GM23338 (cell line): ENCODE data around the gene CSDE1. TPM values are rescaled to one million over a fixed set of nuclear protein-coding genes. Genes with fewer than 3 reads are reported as not detected.

Source experiments
- ATAC-seq: fragments of 200-7000 bp; cut with Tn5 transposase; 3 replicates; pipeline ENCODE4 v1.9.1; 2020
- DNase-seq: peaks from one replicate; pipeline ENCODE4 v3.0.0-alpha.2; 2015; ENCODE audit warnings: low spot score
- H2AFZ ChIP-seq: fragments of 200-600 bp; sonication (generic); 2 replicates; pipeline ENCODE4 v1.8.0; 2016; ENCODE audit warnings: antibody characterized with exemption, mild to moderate bottlenecking, moderate library complexity
- H3F3A ChIP-seq: fragments of 200-600 bp; sonication (generic); replicated peaks from 2 replicates; pipeline ENCODE4 v1.8.0; 2017; ENCODE audit warnings: antibody characterized with exemption, mixed run types, low read depth
- H3K27ac ChIP-seq: fragments of 200-600 bp; sonication (generic); 2 replicates; pipeline ENCODE4 v1.6.1; 2016; ENCODE audit warnings: low read depth
- H3K27me3 ChIP-seq: fragments of 200-600 bp; sonication (generic); 2 replicates; pipeline ENCODE4 v1.8.0; 2016; ENCODE audit warnings: mild to moderate bottlenecking, mixed run types, moderate library complexity; ENCODE audit not compliant: insufficient read depth
- H3K36me3 ChIP-seq: fragments of 200-600 bp; sonication (generic); 2 replicates; pipeline ENCODE4 v1.8.0; 2016; ENCODE audit warnings: mild to moderate bottlenecking; ENCODE audit not compliant: insufficient read depth
- H3K4me1 ChIP-seq: fragments of 200-600 bp; sonication (generic); 2 replicates; pipeline ENCODE4 v1.8.0; 2016; ENCODE audit warnings: mild to moderate bottlenecking, moderate library complexity; ENCODE audit not compliant: insufficient read depth
- H3K4me2 ChIP-seq: fragments of 200-600 bp; sonication (generic); 2 replicates; pipeline ENCODE4 v1.7.1; 2017; ENCODE audit warnings: mixed run types
- H3K4me3 ChIP-seq: fragments of 200-600 bp; sonication (generic); 2 replicates; pipeline ENCODE4 v1.6.1; 2016; ENCODE audit warnings: mixed run types
- H3K79me2 ChIP-seq: fragments of 200-600 bp; sonication (generic); replicated peaks from 2 replicates; pipeline ENCODE4 v1.8.0; 2017; ENCODE audit warnings: mild to moderate bottlenecking; ENCODE audit not compliant: insufficient read depth
- H3K9me2 ChIP-seq: fragments of 200-600 bp; sonication (generic); 2 replicates; pipeline ENCODE4 v1.8.0; 2017; ENCODE audit not compliant: insufficient read depth
- H4K20me1 ChIP-seq: fragments of 200-600 bp; sonication (generic); replicated peaks from 2 replicates; pipeline ENCODE4 v1.8.0; 2017; ENCODE audit warnings: mild to moderate bottlenecking; ENCODE audit not compliant: insufficient read depth
- H3K27ac Mint-ChIP-seq: 2 replicates; pipeline ENCODE4 v1.8.0; 2020; ENCODE audit warnings: inconsistent platforms, mild to moderate bottlenecking, moderate library complexity, mixed read lengths
- H3K27me3 Mint-ChIP-seq: 3 replicates; pipeline ENCODE4 v1.8.0; 2022; ENCODE audit warnings: low read depth, mild to moderate bottlenecking, moderate library complexity, mixed read lengths, inconsistent platforms; ENCODE audit not compliant: insufficient read depth, poor library complexity
- H3K36me3 Mint-ChIP-seq: 3 replicates; pipeline ENCODE4 v1.8.0; 2021; ENCODE audit warnings: low read depth, mild to moderate bottlenecking, inconsistent platforms, moderate library complexity, mixed read lengths
- H3K4me1 Mint-ChIP-seq: 3 replicates; pipeline ENCODE4 v1.8.0; 2020; ENCODE audit warnings: mild to moderate bottlenecking, inconsistent platforms, mixed read lengths
- H3K4me3 Mint-ChIP-seq: 3 replicates; pipeline ENCODE4 v1.8.0; 2021; ENCODE audit warnings: moderate library complexity, mild to moderate bottlenecking, inconsistent platforms, mixed read lengths
- H3K9me3 Mint-ChIP-seq: 3 replicates; pipeline ENCODE4 v1.8.0; 2020; ENCODE audit warnings: moderate library complexity, mild to moderate bottlenecking, inconsistent platforms, mixed read lengths
- CREB1 ChIP-seq: fragments of 250-450 bp; sonication (Bioruptor Pico); IDR thresholded peaks from 2 replicates; pipeline ENCODE4 v1.5.0; 2020; ENCODE audit warnings: low read depth, mild to moderate bottlenecking, moderate library complexity
- ETS1 ChIP-seq: IDR thresholded peaks from 2 replicates; pipeline ENCODE4 v1.6.1; 2016; ENCODE audit warnings: antibody characterized with exemption
- EZH2 ChIP-seq: fragments of 200-600 bp; sonication (generic); IDR thresholded peaks from one replicate; pipeline ENCODE4 v1.8.0; 2017; ENCODE audit warnings: antibody characterized with exemption, mild to moderate bottlenecking, low read depth; ENCODE audit not compliant: unreplicated experiment
- JUNB ChIP-seq: IDR thresholded peaks from one replicate; pipeline ENCODE4 v1.6.1; 2016; ENCODE audit warnings: antibody characterized with exemption; ENCODE audit not compliant: unreplicated experiment
- NANOG ChIP-seq: IDR thresholded peaks from 2 replicates; pipeline ENCODE4 v1.6.1; 2016; ENCODE audit warnings: antibody characterized with exemption, borderline replicate concordance
- POLR2AphosphoS5 ChIP-seq: IDR thresholded peaks from 2 replicates; pipeline ENCODE4 v1.6.1; 2016; ENCODE audit warnings: antibody characterized with exemption, low read depth
- STAT1 ChIP-seq: IDR thresholded peaks from one replicate; pipeline ENCODE4 v1.6.1; 2016; ENCODE audit warnings: antibody characterized with exemption; ENCODE audit not compliant: unreplicated experiment
- ZNF114 ChIP-seq: fragments of 250-450 bp; sonication (Bioruptor Pico); IDR thresholded peaks from 2 replicates; pipeline ENCODE4 v1.5.0; 2020; ENCODE audit warnings: mild to moderate bottlenecking, moderate library complexity
- polyA plus RNA-seq: library from polyadenylated mRNA; unstranded; fragments of >200 nt; fragmentation: Nextera tagmentation; extraction: Ambion mirVana; gene quantifications from 2 replicates; pipeline ENCODE4 v1.2.1, GENCODE V29; 2016
- total RNA-seq: library from RNA; depleted of rRNA; stranded (reverse); fragments of >200 nt; shearing (Covaris generic); gene quantifications from 2 replicates; pipeline ENCODE4 v1.2.3, GENCODE V29; 2014
- TF ChIP-seq, protein P1 (sequence below), 2 experiments: fragments of 200-600 bp in 1 of 2; sonication (generic) in 1 of 2; conservative IDR thresholded peaks; 2 replicates each; pipeline versions ENCODE4 v1.5.1 to v1.6.1; 2016 to 2017; ENCODE audit warnings: antibody characterized with exemption in 2 of 2, low read depth in 2 of 2, mild to moderate bottlenecking in 2 of 2, moderate library complexity in 1 of 2
- TF ChIP-seq, protein P2 (sequence below): fragments of 250-450 bp; sonication (Bioruptor Pico); IDR thresholded peaks from 2 replicates; pipeline ENCODE4 v1.5.0; 2020; ENCODE audit warnings: mild to moderate bottlenecking, moderate library complexity

CSDE1 gene
- total and polyA plus RNA-seq, 2 experiments from 2014 or later, result 214 to 1,054 TPM

DNA sequence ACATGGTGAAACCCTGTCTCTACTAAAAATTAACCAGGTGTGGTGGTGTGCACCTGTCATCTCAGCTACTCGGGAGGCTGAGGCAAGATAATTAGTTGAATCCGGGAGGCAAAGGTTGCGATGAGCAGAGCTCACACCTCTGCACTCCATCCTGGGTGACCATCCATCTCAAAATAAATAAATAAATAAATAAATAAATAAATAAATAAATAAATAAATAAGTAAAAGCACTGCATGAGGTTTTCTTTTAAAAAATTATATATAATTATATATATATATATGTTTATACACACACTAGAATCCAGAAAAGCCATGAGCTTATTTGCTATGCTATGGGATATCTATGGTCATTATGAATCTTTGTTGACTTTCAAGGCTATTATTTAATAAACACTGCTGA lies 64.8 kb downstream of the CSDE1 start:
- Mint-ChIP-seq H3K4me1 (no peaks in the 10 kb centered on the region), H3K27me3 (peaks cover 3% of the 10 kb centered on the region), H3K36me3 (no peaks in the 10 kb centered on the region), H3K4me3 (no peak overlapping the region), H3K27ac (no peak overlapping the region), H3K9me3 (no peaks in the 10 kb centered on the region)
- Histone ChIP-seq H3K9me2 (no peaks in the 10 kb centered on the region), H3K27ac (no peak overlapping the region), H3K79me2 (no peaks in the 10 kb centered on the region), H3F3A (no peaks in the 10 kb centered on the region), H3K36me3 (no peaks in the 10 kb centered on the region), H3K4me1 (no peaks in the 10 kb centered on the region), H4K20me1 (no peaks in the 10 kb centered on the region), H3K27me3 (no peaks in the 10 kb centered on the region), H3K4me2 (no peak overlapping the region), H3K4me3 (no peak overlapping the region), H2AFZ (no peak overlapping the region)
- DNase-seq (no peak), ATAC-seq (no peak)
- TF ChIP-seq EZH2 (no peak), POLR2AphosphoS5 (no peak), STAT1 (no peak), ETS1 (no peak)

DNA sequence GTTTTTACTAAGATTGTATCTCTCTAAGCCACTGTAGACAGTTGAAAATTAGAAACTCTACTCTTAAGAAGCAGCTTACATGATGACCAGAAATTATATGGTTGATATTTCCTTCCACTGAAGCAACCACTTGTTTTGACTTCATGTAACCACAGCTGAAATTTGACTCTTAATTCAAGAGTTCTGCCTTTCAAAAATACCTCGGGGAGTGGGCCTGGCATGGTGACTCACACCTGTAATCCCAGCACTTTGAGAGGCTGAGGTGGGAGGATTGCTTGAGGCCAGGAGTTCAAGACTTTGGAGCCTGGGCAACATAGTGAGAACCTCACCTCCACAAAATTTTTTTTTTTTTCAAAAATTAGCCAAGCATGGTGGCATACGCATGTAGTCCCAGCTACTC lies 66.7 kb downstream of the CSDE1 start:
- H3K27ac Mint-ChIP-seq, result no peak overlapping the region
- H3K36me3 ChIP-seq, result no peaks in the 10 kb centered on the region
- H3K4me1 Mint-ChIP-seq, result no peaks in the 10 kb centered on the region
- H3K9me2 ChIP-seq, result no peaks in the 10 kb centered on the region
- H3F3A ChIP-seq, result no peaks in the 10 kb centered on the region
- no peaks in the 10 kb centered on the region for H3K27me3 ChIP-seq
- H3K4me1 ChIP-seq, result no peaks in the 10 kb centered on the region
- H3K4me3 Mint-ChIP-seq, result no peak overlapping the region
- H3K27me3 Mint-ChIP-seq, result peaks cover 3% of the 10 kb centered on the region
- no peak for ATAC-seq
- no peaks in the 10 kb centered on the region for H3K9me3 Mint-ChIP-seq
- no peak for DNase-seq
- H3K79me2 ChIP-seq, result no peaks in the 10 kb centered on the region
- H3K4me3 ChIP-seq, result no peak overlapping the region
- H3K27ac ChIP-seq, result no peak overlapping the region
- no peak overlapping the region for H3K4me2 ChIP-seq
- H2AFZ ChIP-seq, result no peak overlapping the region
- no peaks in the 10 kb centered on the region for H3K36me3 Mint-ChIP-seq
- 0 out of 2 replicates have a peak, but pooled peaks cover 3% of the 10 kb centered on the region for H4K20me1 ChIP-seq
- TF ChIP-seq NANOG (no peak), CREB1 (CRISPR knock-in tag) (no peak), JUNB (no peak), EZH2 (no peak), STAT1 (no peak), ZNF114 (CRISPR knock-in tag) (no peak), ETS1 (no peak)
- TF ChIP-seq, protein P1, sequence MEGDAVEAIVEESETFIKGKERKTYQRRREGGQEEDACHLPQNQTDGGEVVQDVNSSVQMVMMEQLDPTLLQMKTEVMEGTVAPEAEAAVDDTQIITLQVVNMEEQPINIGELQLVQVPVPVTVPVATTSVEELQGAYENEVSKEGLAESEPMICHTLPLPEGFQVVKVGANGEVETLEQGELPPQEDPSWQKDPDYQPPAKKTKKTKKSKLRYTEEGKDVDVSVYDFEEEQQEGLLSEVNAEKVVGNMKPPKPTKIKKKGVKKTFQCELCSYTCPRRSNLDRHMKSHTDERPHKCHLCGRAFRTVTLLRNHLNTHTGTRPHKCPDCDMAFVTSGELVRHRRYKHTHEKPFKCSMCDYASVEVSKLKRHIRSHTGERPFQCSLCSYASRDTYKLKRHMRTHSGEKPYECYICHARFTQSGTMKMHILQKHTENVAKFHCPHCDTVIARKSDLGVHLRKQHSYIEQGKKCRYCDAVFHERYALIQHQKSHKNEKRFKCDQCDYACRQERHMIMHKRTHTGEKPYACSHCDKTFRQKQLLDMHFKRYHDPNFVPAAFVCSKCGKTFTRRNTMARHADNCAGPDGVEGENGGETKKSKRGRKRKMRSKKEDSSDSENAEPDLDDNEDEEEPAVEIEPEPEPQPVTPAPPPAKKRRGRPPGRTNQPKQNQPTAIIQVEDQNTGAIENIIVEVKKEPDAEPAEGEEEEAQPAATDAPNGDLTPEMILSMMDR (conservative IDR thresholded peaks at IDR 0.05; ENCODE audit: low read depth in 2 of 2), result no peak
- TF ChIP-seq, protein P2, sequence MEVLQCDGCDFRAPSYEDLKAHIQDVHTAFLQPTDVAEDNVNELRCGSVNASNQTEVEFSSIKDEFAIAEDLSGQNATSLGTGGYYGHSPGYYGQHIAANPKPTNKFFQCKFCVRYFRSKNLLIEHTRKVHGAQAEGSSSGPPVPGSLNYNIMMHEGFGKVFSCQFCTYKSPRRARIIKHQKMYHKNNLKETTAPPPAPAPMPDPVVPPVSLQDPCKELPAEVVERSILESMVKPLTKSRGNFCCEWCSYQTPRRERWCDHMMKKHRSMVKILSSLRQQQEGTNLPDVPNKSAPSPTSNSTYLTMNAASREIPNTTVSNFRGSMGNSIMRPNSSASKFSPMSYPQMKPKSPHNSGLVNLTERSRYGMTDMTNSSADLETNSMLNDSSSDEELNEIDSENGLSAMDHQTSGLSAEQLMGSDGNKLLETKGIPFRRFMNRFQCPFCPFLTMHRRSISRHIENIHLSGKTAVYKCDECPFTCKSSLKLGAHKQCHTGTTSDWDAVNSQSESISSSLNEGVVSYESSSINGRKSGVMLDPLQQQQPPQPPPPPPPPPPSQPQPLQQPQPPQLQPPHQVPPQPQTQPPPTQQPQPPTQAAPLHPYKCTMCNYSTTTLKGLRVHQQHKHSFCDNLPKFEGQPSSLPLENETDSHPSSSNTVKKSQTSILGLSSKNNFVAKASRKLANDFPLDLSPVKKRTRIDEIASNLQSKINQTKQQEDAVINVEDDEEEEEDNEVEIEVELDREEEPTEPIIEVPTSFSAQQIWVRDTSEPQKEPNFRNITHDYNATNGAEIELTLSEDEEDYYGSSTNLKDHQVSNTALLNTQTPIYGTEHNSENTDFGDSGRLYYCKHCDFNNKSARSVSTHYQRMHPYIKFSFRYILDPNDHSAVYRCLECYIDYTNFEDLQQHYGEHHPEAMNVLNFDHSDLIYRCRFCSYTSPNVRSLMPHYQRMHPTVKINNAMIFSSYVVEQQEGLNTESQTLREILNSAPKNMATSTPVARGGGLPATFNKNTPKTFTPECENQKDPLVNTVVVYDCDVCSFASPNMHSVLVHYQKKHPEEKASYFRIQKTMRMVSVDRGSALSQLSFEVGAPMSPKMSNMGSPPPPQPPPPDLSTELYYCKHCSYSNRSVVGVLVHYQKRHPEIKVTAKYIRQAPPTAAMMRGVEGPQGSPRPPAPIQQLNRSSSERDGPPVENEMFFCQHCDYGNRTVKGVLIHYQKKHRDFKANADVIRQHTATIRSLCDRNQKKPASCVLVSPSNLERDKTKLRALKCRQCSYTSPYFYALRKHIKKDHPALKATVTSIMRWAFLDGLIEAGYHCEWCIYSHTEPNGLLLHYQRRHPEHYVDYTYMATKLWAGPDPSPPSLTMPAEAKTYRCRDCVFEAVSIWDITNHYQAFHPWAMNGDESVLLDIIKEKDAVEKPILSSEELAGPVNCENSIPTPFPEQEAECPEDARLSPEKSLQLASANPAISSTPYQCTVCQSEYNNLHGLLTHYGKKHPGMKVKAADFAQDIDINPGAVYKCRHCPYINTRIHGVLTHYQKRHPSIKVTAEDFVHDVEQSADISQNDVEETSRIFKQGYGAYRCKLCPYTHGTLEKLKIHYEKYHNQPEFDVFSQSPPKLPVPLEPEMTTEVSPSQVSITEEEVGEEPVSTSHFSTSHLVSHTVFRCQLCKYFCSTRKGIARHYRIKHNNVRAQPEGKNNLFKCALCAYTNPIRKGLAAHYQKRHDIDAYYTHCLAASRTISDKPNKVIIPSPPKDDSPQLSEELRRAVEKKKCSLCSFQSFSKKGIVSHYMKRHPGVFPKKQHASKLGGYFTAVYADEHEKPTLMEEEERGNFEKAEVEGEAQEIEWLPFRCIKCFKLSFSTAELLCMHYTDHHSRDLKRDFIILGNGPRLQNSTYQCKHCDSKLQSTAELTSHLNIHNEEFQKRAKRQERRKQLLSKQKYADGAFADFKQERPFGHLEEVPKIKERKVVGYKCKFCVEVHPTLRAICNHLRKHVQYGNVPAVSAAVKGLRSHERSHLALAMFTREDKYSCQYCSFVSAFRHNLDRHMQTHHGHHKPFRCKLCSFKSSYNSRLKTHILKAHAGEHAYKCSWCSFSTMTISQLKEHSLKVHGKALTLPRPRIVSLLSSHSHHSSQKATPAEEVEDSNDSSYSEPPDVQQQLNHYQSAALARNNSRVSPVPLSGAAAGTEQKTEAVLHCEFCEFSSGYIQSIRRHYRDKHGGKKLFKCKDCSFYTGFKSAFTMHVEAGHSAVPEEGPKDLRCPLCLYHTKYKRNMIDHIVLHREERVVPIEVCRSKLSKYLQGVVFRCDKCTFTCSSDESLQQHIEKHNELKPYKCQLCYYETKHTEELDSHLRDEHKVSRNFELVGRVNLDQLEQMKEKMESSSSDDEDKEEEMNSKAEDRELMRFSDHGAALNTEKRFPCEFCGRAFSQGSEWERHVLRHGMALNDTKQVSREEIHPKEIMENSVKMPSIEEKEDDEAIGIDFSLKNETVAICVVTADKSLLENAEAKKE (CRISPR knock-in tag), result no peak
